GM23248 (cell line): Measurements from ENCODE around the gene NPPB.

Source experiments
- EZH2 ChIP-seq: fragments of 200-600 bp; sonication (generic); IDR thresholded peaks from 2 replicates; pipeline ENCODE4 v1.6.1; 2018; ENCODE audit warnings: antibody characterized with exemption, mild to moderate bottlenecking; ENCODE audit not compliant: insufficient read depth, poor library complexity, severe bottlenecking
- EZH2phosphoT487 ChIP-seq: fragments of 200-600 bp; sonication (generic); IDR thresholded peaks from 2 replicates; pipeline ENCODE4 v1.6.1; 2018; ENCODE audit warnings: antibody characterized with exemption, moderate library complexity, mild to moderate bottlenecking, low read depth; ENCODE audit not compliant: insufficient read depth

GRCh38 chr1:11869104-11869503, 10.4 kb upstream of the NPPB start:
- no peak for TF ChIP-seq EZH2
- no peak for TF ChIP-seq EZH2phosphoT487
